Fibroblast of the aortic adventitia (primary cell): ENCODE data around the gene RPUSD2. TPM values are rescaled to one million over a fixed set of nuclear protein-coding genes. Genes with fewer than 3 reads are reported as not detected.

Source experiments
- DNase-seq: peaks from one replicate; pipeline ENCODE4 v3.0.0-alpha.2; 2010; ENCODE audit warnings: low read depth
- H3K4me3 ChIP-seq: 2 replicates; pipeline ENCODE4 v1.5.1; 2011; ENCODE audit warnings: low read depth, mild to moderate bottlenecking, control low read depth, low read length, moderate library complexity
- CTCF ChIP-seq: IDR thresholded peaks from 2 replicates; pipeline ENCODE4 v1.5.1; 2011; ENCODE audit warnings: mild to moderate bottlenecking, low read length, control low read depth, inconsistent platforms; ENCODE audit not compliant: insufficient read depth
- total RNA-seq: library from RNA; depleted of rRNA; stranded (reverse); fragments of >200 nt; gene quantifications from 2 replicates; pipeline ENCODE4 v1.2.3, GENCODE V29; 2012; ENCODE audit warnings: low replicate concordance

The RPUSD2 gene
- total RNA-seq, 1 donor, result 6.2 TPM

- DNase-seq, result peak; percentile 54
- no peak for TF ChIP-seq CTCF
Measured at GRCh38 chr15:40536501-40536900, 32.6 kb upstream of the RPUSD2 start.

GRCh38 chr15:40538976-40539375, 30.1 kb upstream of the RPUSD2 start:
- TF ChIP-seq CTCF, result no peak
- no peak for DNase-seq
- H3K4me3 ChIP-seq, result no peak overlapping the region

More at GRCh38 chr15:40536501-40536900, 32.6 kb upstream of the RPUSD2 start:
- H3K4me3 ChIP-seq, result no peak overlapping the region

GRCh38 chr15:40543082-40543481, 26.0 kb upstream of the RPUSD2 start:
- no peak overlapping the region for H3K4me3 ChIP-seq
- no peak for DNase-seq

GRCh38 chr15:40543631-40544294, 25.3 kb upstream of the RPUSD2 start:
- no peak for DNase-seq
- no peak for TF ChIP-seq CTCF
- no peak overlapping the region for H3K4me3 ChIP-seq

More at GRCh38 chr15:40543082-40543481, 26.0 kb upstream of the RPUSD2 start:
- TF ChIP-seq CTCF, result no peak

- no peak for DNase-seq
- TF ChIP-seq CTCF, result no peak
- no peak overlapping the region for H3K4me3 ChIP-seq
Measured at GRCh38 chr15:40545457-40545856, 23.6 kb upstream of the RPUSD2 start.

- TF ChIP-seq CTCF, result no peak
- no peak for DNase-seq
Measured at GRCh38 chr15:40548610-40549009, 20.5 kb upstream of the RPUSD2 start.

GRCh38 chr15:40549894-40550293, 19.2 kb upstream of the RPUSD2 start:
- TF ChIP-seq CTCF, result no peak
- no peak for DNase-seq
- H3K4me3 ChIP-seq, result no peak overlapping the region

More at GRCh38 chr15:40548610-40549009, 20.5 kb upstream of the RPUSD2 start:
- no peak overlapping the region for H3K4me3 ChIP-seq
